IMR-90 (cell line): ENCODE data around the gene FAS. TPM values are rescaled to one million over a fixed set of nuclear protein-coding genes. Genes with fewer than 3 reads are reported as not detected.
A peak's percentile ranks its signal among the peaks of the same experiment; 100 is the strongest.

Experiments used
- ATAC-seq: fragments of 200-7000 bp; cut with Tn5 transposase; 2 replicates; pipeline ENCODE4 v1.9.1; 2020; ENCODE audit warnings: low read depth, mild to moderate bottlenecking, moderate library complexity
- BruUV-seq: library from RNA; stranded (reverse); fragments of 400-500 nt; replicated peaks from 2 replicates; lab custom pipeline; 2021; lab: Mats Ljungman, UMichigan
- CTCF ChIA-PET: fragments of 300-600 bp; formaldehyde crosslinking; extraction: SDS; loops from one replicate; lab custom pipeline; 2021; ENCODE audit warnings: antibody characterized with exemption; lab: Yijun Ruan, JAX
- POLR2A ChIA-PET: fragments of 300-600 bp; sonication (Branson Sonifier 250); formaldehyde crosslinking; loops from one replicate; lab custom pipeline; 2022; ENCODE audit warnings: antibody characterized with exemption; ENCODE audit not compliant: unreplicated experiment; lab: Charles Lee
- DNase-seq: peaks from one replicate; pipeline ENCODE4 v3.0.0; 2013
- H2AFZ ChIP-seq: replicated peaks from 2 replicates; pipeline ENCODE3; 2013; ENCODE audit warnings: low read length, mild to moderate bottlenecking; ENCODE audit not compliant: poor library complexity
- H2AK5ac ChIP-seq: 2 replicates; pipeline ENCODE4 v1.6.1; 2013; ENCODE audit warnings: low read depth, low read length, inconsistent platforms
- H2AK9ac ChIP-seq: replicated peaks from 2 replicates; pipeline ENCODE3; 2013; ENCODE audit warnings: mild to moderate bottlenecking, low read depth, low read length, moderate library complexity; ENCODE audit not compliant: poor library complexity
- H2BK120ac ChIP-seq: 2 replicates; pipeline ENCODE4 v1.6.1; 2013; ENCODE audit warnings: low read depth, low read length, inconsistent platforms
- H2BK15ac ChIP-seq: 3 replicates; pipeline ENCODE4 v1.6.1; 2013; ENCODE audit warnings: low read depth, low read length, inconsistent platforms
- H2BK20ac ChIP-seq: 2 replicates; pipeline ENCODE4 v1.6.1; 2013; ENCODE audit warnings: low read depth, mild to moderate bottlenecking, inconsistent platforms, low read length, moderate library complexity
- H2BK5ac ChIP-seq: 2 replicates; pipeline ENCODE4 v1.6.1; 2013; ENCODE audit warnings: mild to moderate bottlenecking, low read depth, low read length, inconsistent platforms; ENCODE audit not compliant: poor library complexity, severe bottlenecking
- H3K14ac ChIP-seq: replicated peaks from 2 replicates; pipeline ENCODE4 v1.6.1; 2013; ENCODE audit warnings: low read depth, low read length, inconsistent platforms
- H3K18ac ChIP-seq: 2 replicates; pipeline ENCODE4 v1.6.1; 2013; ENCODE audit warnings: low read depth, low read length, control low read depth
- H3K23ac ChIP-seq: 2 replicates; pipeline ENCODE4 v1.6.1; 2013; ENCODE audit warnings: low read depth, low read length, inconsistent platforms
- H3K27ac ChIP-seq: 2 replicates; pipeline ENCODE4 v1.5.1; 2013; ENCODE audit warnings: mild to moderate bottlenecking, control low read depth, low read length; ENCODE audit not compliant: insufficient read depth
- H3K27me3 ChIP-seq: 2 replicates; pipeline ENCODE4 v1.6.1; 2013; ENCODE audit warnings: low read length; ENCODE audit not compliant: control insufficient read depth, insufficient read depth
- H3K36me3 ChIP-seq: 2 replicates; pipeline ENCODE4 v1.6.1; 2013; ENCODE audit warnings: low read length, mixed read lengths; ENCODE audit not compliant: control insufficient read depth, insufficient read depth
- H3K4ac ChIP-seq: 2 replicates; pipeline ENCODE4 v1.6.1; 2013; ENCODE audit warnings: low read depth, low read length, inconsistent platforms
- H3K4me1 ChIP-seq: 2 replicates; pipeline ENCODE4 v1.6.1; 2013; ENCODE audit warnings: low read length, mixed read lengths; ENCODE audit not compliant: control insufficient read depth, insufficient read depth
- H3K4me2 ChIP-seq: 2 replicates; pipeline ENCODE4 v1.6.1; 2013; ENCODE audit warnings: low read depth, mild to moderate bottlenecking, control low read depth, low read length, moderate library complexity
- H3K4me3 ChIP-seq: 2 replicates; pipeline ENCODE4 v1.5.1; 2013; ENCODE audit warnings: low read depth, mild to moderate bottlenecking, control low read depth, low read length, moderate library complexity; ENCODE audit not compliant: insufficient read depth
- H3K56ac ChIP-seq: 2 replicates; pipeline ENCODE4 v1.6.1; 2013; ENCODE audit warnings: low read length, inconsistent platforms; ENCODE audit not compliant: insufficient read depth; ENCODE audit errors: extremely low read depth
- H3K79me1 ChIP-seq, 2 experiments: 2 replicates each; pipeline ENCODE4 v1.6.1; 2013; ENCODE audit warnings: low read length in 2 of 2, inconsistent platforms in 1 of 2, low read depth in 1 of 2
- H3K9ac ChIP-seq: 2 replicates; pipeline ENCODE4 v1.6.1; 2013; ENCODE audit warnings: low read depth, low read length, control low read depth
- H3K9me1 ChIP-seq: 2 replicates; pipeline ENCODE4 v1.6.1; 2013; ENCODE audit warnings: low read length, inconsistent platforms; ENCODE audit not compliant: insufficient read depth
- H3K9me3 ChIP-seq: 2 replicates; pipeline ENCODE4 v1.6.1; 2013; ENCODE audit warnings: low read length; ENCODE audit not compliant: control insufficient read depth, insufficient read depth
- H4K20me1 ChIP-seq: 2 replicates; pipeline ENCODE4 v1.6.1; 2013; ENCODE audit warnings: low read length, inconsistent platforms; ENCODE audit not compliant: insufficient read depth
- H4K5ac ChIP-seq: 2 replicates; pipeline ENCODE4 v1.6.1; 2013; ENCODE audit warnings: mild to moderate bottlenecking, low read depth, low read length, control low read depth
- H4K8ac ChIP-seq, 2 experiments: 2 replicates each; pipeline ENCODE4 v1.6.1; 2013; ENCODE audit warnings: low read depth in 2 of 2, low read length in 2 of 2, control low read depth in 1 of 2, inconsistent platforms in 1 of 2
- H4K91ac ChIP-seq: 2 replicates; pipeline ENCODE4 v1.6.1; 2013; ENCODE audit warnings: low read depth, low read length, inconsistent platforms; ENCODE audit not compliant: insufficient read depth
- CEBPB ChIP-seq: IDR thresholded peaks from 2 replicates; pipeline ENCODE4 v1.6.1; 2012; ENCODE audit warnings: low read depth, low read length, improper control_type of control experiment
- MXI1 ChIP-seq: IDR thresholded peaks from 2 replicates; pipeline ENCODE4 v1.6.1; 2012; ENCODE audit warnings: low read depth, mild to moderate bottlenecking, low read length, moderate library complexity, borderline replicate concordance
- WGBS, 2 experiments: methylation state at CpG; one replicate each; pipeline versions ENCODE4 v1.1.5 to v1.1.7; 2013; ENCODE audit warnings: missing lambda C conversion rate in 2 of 2; ENCODE audit not compliant: insufficient read length in 1 of 2; ENCODE audit errors: extremely low coverage in 2 of 2; 5-methylcytosine and 5-hydroxymethylcytosine counted together
- dilution Hi-C: fragments of 300-500 bp; cut with HindIII; formaldehyde crosslinking; loops from one replicate; pipeline ENCODE4 v1.14.3; 2018; ENCODE audit warnings: low sequenced_read_pairs; ENCODE audit not compliant: unreplicated experiment
- in situ Hi-C: fragments of 300-500 bp; cut with MboI; formaldehyde crosslinking; loops from 3 replicates; pipeline ENCODE4 v1.14.3; 2019; ENCODE audit warnings: low sequenced_read_pairs, inconsistent platforms, mixed read lengths
- intact Hi-C: fragments of 100-400 bp; cut with micrococcal nuclease; formaldehyde crosslinking; loops from 2 replicates; pipeline ENCODE4 v1.10.0; 2022
- polyA plus RNA-seq, 3 experiments: library from polyadenylated mRNA; depleted of rRNA; stranded (reverse); fragments of >200 nt; gene quantifications; 2 replicates each; pipeline ENCODE4 v1.2.3, GENCODE V29; 2012; ENCODE audit warnings: low replicate concordance in 1 of 3
- total RNA-seq: library from RNA; depleted of rRNA; stranded (reverse); fragments of >200 nt; gene quantifications from 2 replicates; pipeline ENCODE4 v1.2.3, GENCODE V29; 2012

FAS gene
- total and polyA plus RNA-seq, 2 of the 4 experiments (the other 2 are of a cell fraction): 34.3 to 53.8 TPM

GRCh38 chr10:88999625-89000024, 9.0 kb downstream of the FAS start:
- H3K27ac ChIP-seq: no peak overlapping the region
- no peak overlapping the region; the same call in 1 of the 2 replicates for H4K5ac ChIP-seq
- H2AK5ac ChIP-seq: no peak overlapping the region
- no peak overlapping the region for H3K9ac ChIP-seq
- no peak overlapping the region for H4K91ac ChIP-seq
- in situ Hi-C loops: no loop called here
- H3K36me3 ChIP-seq: peaks cover 7% of the 10 kb centered on the region
- no peak overlapping the region for H2BK5ac ChIP-seq
- H3K4ac ChIP-seq: no peak overlapping the region
- H3K4me3 ChIP-seq: no peak overlapping the region
- WGBS, 2 experiments: no CpG with 5 or more reads among the region's 1 CpG
- H4K8ac ChIP-seq: no peak overlapping the region
- POLR2A ChIA-PET: no interaction called here
- no peak overlapping the region for H3K56ac ChIP-seq
- H3K4me1 ChIP-seq: peaks cover 11% of the 10 kb centered on the region
- H2AFZ ChIP-seq: no peak overlapping the region
- H2AK9ac ChIP-seq: no peak overlapping the region
- no peaks in the 10 kb centered on the region for H3K9me3 ChIP-seq
- DNase-seq: peak; percentile 26
- no peak overlapping the region for H3K14ac ChIP-seq
- H3K23ac ChIP-seq: no peak overlapping the region
- H3K79me1 ChIP-seq: peaks cover 31 to 65% of the 10 kb centered on the region in 2 experiments
- BruUV-seq: no TSS peak
- peak overlapping the region; percentile 36 for H3K4me2 ChIP-seq
- no peak overlapping the region for H2BK20ac ChIP-seq
- CTCF ChIA-PET: interaction anchor here (1.0 kb wide), 1 partner anchor 9 kb away, joined by 4 read pairs; the partner anchor contains the start of gene FAS
- H3K27me3 ChIP-seq: no peaks in the 10 kb centered on the region
- no peak overlapping the region for H2BK15ac ChIP-seq
- H3K18ac ChIP-seq: no peak overlapping the region
- no peak overlapping the region for H2BK120ac ChIP-seq
- peaks cover 10% of the 10 kb centered on the region; the same call in 1 of the 2 replicates for H3K9me1 ChIP-seq
- no peak for ATAC-seq
- TF ChIP-seq CEBPB: 0 out of 2 replicates have a peak, but pooled peaks have one; percentile 15
- TF ChIP-seq MXI1: no peak
- dilution Hi-C loops: loop anchor here (25.0 kb wide), 1 partner anchor 213 kb away; the partner anchor contains the start of gene CH25H
- intact Hi-C loops: no loop called here
- H4K20me1 ChIP-seq: peaks cover 19% of the 10 kb centered on the region; the same call in 1 of the 2 replicates
